Fibroblast of lung (primary cell): ENCODE measurements around the gene CGB7.

Experiments
- CTCF ChIP-seq, 2 donors: IDR thresholded peaks in 1 of 2; conservative IDR thresholded peaks in 1 of 2; 1 replicate in 1 of 2; 2 replicates in 1 of 2; pipeline ENCODE4 v1.5.1; 2011 to 2012; ENCODE audit warnings: low read length in 2 of 2, control low read depth in 1 of 2, inconsistent platforms in 1 of 2, low read depth in 1 of 2, mild to moderate bottlenecking in 1 of 2
- EZH2 ChIP-seq: IDR thresholded peaks from 2 replicates; pipeline ENCODE4 v1.5.1; 2012; ENCODE audit warnings: low read length, control low read depth, mild to moderate bottlenecking; ENCODE audit errors: missing control alignments

- no peak for TF ChIP-seq CTCF (conservative IDR thresholded peaks at IDR 0.05 in 1 of 2, IDR thresholded peaks at IDR 0.05 in 1 of 2; ENCODE audit: low read depth in 1 of 2, low read length in 2 of 2)
- no peak for TF ChIP-seq EZH2
These were observed 15.4 kb downstream of the CGB7 start for GRCh38 chr19:49042177-49042576.
